Measurements from ENCODE around the gene THOC2.
"Not testable (repeated sequence)": the region's sequence is repeated elsewhere in the genome, so short reads cannot be mapped to it uniquely, and the experiment has no call there.

The THOC2 gene

DNA sequence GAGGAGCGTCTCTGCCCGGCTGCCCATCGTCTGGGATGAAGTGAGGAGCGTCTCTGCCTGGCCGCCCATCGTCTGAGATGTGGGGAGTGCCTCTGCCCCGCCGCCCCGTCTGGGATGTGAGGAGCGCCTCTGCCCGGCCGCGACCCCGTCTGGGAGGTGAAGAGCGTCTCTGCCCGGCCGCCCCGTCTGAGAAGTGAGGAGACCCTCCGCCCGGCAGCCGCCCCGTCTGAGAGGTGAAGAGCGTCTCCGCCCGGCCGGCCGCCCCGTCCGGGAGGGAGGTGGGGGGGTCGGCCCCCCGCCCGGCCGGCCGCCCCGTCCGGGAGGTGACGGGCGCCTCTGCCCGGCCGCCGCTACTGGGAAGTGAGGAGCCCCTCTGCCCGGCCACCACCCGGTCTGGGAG lies 1.2 kb upstream of the THOC2 start:
- DNase-seq, result not testable (repeated sequence)

DNA sequence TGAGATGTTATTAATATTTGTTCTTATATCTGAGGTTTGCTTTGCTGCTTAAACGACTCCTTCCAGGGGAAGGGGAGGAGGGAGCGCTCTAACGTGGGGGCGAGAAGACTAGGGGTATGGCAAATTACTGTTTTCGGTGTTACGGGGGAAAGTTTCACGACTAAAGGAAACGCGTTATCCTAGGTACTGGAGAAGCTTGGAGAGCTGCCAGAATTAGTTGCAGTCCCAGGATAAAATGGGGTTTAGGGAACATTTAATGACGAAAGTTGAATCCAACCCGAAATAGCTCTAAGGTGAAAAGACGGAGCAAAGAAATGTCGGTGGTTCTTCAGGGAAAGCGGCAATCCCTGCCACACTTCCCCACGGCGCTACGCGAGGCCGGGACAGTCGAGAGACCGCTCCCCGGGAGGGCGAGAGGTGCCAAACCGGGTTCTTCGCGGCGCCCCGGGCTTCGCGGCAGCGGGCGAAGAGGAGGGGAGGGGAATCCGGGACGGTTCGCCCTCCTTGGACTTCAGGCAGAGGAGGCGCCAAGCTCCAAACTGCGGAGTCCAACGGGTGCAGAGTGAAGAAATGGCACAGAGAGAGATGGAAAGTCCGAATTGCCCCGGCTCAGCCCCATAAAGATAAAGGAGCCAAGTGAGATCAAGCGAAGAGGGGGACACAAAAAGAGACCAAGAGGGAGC lies 724 bp downstream of the THOC2 start:
- DNase-seq, result peak; percentile 11

DNA sequence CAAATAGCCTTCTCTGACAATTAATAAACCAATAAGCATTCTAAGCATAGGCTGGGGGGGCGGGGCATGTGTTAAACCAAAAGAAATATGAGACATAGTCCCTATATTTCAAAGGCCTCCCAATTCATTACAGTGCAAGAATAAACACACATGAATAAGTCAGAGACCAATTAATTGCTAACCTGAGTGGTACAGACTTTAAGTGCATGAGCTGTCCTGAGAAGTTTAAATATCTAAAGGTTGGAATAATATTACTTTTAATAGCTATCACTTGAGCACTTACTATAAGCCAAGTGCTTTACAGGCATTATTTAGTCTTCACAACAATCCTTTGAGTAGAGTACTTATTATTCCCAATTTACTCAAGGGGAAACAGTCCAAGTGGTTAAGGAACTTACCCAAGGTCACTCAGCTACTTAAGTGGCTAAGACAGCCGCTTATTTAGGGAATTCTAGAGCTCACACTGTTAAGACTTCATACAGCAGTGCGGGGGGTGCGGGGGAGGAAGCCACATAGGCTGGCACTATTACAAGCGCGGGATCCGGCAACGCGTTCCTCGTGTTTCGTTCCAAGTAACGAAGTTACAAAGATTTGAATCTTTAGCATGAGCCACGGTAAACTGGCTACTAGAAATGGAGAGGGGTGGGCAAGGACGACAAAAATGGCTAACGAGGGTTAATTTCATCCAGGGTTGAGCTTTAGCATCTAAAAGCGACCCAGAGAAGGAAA lies 1.4 kb downstream of the THOC2 start:
- DNase-seq, result peak; percentile 33

DNA sequence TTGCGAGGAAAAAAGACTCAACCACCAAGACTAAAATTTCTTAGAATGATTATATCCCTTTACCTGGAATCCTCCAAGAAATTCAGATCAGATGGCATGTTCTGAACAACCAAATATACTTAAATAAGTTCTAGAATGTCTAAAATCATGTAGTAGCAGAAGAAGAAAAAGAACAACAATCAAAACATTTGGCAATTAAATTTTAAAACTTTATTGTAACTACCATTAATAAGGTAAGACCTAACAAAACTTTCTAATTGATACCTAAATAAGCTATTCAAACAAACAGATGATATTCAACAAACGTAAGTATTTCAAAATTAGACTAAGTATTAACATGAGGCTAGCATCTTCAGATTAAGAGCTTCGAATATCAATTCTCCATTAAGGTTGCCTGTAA lies 4.3 kb downstream of the THOC2 start:
- DNase-seq, result no peak

DNA sequence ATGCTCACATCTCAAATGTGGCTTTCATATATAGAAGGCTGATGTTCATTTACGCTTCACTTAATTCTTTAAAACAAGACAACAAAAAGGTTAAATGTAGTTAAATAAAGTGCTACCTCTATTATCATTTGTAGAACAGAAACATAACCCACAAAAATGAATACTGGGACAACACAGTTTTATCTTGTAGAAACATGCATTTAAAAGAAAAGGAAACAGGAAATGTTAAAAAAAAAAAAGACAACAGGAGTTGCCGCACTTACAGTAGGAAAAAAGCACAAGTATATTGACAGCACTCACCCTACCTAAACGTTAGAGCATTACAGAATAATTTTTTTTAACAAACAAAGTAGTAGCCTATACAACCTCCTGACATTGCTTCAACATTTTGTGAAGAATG lies 4.8 kb downstream of the THOC2 start:
- peak; percentile 40 for DNase-seq

DNA sequence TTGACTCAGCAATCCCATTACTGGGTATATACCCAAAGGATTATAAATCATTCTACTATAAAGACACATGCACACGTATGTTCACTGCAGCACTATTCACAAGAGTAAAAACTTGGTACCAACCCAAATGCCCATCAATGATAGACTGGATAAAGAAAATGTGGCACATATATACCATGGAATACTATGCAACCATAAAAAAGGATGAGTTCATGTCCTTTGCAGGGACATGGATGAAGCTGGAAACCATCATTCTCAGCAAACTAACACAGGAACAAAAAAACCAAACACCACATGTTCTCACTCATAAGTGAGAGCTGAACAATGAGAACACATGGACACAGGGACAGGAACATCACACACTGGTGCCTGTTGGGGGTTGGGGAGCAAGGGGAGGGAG lies 10.7 kb downstream of the THOC2 start:
- DNase-seq, result not testable (repeated sequence)

DNA sequence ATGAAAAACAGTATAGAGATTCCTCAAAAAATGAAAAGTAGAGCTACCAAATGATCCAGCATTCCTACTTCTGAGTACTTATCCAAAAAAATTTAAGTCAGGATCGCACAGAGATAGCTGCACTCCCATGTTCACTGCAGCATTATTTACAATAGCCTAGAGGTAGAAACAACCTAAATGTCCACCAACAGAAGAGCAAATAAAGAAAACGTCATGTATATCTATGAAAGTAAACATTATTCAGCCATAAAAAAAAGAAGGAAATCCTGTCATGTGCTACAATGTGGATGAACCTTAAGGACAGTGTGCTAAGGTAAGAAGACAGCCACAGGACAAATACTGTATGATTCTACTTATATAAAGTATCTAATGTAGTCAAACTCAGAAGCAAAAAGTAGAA lies 12.4 kb downstream of the THOC2 start:
- no peak for DNase-seq

DNA sequence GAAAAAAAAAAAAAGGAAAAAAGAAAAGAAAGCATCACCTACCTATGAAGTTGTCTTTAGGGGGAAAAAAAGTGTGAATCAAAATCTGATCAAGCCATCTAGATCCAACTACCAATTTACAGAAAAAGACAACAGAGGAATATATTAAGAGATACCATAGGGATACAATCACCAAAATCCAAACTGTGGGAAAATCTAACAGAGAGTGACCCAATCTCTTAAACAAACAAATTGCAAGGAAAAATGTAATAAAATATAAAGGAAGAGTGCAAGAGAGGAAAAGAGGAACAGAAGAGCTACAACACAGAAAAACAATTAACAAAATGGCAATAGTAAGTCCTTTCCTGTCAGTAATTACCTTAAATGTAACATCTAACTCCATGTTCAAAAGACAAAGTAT lies 19.0 kb downstream of the THOC2 start:
- DNase-seq, result no peak

DNA sequence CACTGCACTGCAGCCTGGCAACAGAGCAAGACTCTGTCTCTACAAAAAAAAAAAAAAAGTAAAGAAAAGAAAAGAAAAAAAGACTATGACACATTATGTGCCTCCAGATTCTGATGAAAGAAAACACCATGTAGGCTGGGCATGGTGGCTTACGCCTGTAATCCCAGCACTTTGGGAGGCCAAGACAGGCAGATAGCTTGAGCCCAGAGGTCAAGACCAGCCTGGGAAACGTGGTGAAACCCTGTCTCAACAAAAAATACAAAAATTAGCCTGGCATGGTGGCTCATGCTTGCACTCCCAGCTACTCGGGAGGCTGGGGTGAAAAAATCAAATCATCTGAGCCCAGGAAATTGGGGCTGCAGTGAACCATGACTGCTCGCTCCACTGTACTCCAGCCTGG lies 19.4 kb downstream of the THOC2 start:
- no peak for DNase-seq

DNA sequence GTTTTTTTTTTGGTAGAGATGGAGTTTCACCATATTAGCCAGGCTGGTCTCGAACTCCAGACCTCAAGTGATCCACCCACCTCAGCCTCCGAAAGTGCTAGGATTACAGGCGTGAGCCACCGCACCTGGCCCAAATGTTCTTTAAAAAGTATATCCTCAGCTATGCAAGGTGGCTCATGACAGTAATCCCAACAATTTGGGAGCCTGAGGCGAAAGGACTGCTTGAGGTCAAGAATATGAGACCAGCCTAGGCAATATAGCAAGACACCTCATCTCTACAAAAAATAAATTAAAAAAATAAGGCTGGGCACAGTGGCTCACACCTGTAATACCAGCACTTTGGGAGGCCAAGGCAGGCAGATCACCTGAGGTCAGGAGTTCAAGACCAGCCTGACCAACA lies 21.7 kb downstream of the THOC2 start:
- DNase-seq, result not testable (repeated sequence)

DNA sequence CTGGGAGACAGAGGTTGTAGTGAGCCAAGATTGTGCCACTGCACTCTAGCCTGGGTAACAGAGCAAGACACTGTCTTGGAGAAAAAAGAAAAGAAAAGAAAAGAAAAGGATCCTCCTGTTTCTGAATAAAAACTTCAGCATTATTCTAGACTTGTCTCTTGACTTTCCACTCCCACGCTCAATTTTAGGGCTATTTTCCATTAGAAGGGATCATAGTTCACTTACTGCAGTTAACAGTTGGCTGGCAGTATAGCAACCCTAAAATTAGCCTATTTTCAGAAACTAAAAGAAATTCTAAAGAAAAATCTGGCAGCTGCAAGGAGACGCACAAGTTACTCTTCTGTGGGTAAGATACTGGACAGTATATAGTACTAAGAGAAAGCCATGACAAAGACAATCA lies 28.1 kb downstream of the THOC2 start:
- no peak for DNase-seq

DNA sequence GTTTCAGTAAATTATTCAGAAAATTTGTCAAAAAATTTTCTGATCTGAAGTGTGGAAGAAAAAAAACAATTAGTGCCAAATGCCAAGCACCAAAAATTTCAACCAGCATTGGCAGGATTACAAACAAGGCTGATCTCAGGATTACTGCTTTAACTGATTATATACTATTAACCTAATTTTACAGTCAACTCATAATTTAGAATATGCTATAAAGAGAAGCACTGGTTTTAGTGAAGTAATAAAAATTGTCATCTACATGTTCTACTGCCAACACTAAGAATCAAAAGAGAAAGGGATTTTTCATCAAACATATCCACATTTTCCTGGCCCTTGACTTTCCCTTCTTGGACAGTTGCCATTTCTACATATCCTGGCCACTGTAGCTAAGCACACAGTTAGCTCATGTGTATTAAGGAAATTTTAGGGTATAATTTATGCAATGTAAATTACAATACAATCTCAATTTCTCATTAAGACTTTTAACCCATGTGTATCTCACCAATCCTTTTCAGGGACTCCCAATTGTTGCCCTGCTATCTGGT lies 33.8 kb downstream of the THOC2 start:
- DNase-seq, result no peak

DNA sequence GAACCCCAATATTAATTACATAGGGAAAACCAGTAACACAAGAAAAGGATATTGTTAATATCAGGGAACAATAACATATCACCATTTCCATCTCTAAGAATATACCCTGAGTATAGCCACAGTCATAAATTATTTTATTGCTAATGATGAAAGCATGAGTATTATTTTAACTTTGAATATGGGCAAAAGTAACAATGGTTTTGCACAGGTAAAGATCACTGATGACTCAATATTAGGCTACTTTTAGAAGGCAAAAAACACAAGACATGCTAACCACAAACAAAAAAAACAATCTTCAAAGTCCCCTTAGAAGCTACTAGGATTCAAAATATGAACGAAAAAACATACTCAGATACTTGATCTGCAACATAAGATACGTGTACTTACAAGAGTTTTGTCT lies 36.5 kb downstream of the THOC2 start:
- DNase-seq, result no peak

DNA sequence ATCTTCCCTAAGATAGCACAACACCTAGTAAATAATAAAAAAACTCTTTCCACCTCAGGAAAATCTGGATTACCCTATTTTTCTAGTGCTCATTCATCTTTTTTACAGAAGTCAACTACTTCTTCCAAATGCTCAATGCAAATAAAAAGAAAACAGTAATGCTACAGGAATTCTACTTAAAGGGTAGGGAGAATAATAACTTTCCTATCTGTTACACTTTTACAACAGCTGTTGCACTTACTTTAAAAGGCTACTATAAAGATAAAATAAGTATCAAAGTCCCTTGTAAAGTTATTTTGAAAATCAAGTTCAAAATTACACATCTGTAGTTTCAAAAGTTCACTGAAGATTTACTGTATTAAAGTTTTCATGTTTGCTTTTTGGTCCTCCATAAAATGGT lies 37.6 kb downstream of the THOC2 start:
- DNase-seq, result no peak

DNA sequence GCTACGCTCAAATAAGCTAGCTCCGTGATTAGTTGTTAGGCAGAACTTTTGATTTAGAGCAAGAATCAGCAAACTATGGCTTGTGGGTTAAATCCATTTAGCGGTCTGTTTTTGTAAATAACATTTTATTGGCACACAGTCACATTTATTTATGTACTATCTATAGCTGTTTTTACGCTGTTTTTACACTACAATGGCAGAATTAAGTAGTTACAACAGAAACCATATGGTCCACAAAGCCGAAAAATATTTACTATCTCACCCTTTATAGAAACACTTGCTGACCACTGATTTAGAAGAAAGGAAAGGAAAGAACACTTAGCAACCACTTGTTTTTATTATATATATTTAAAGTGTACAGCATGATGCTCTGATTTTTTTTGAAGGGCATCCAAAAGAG lies 41.1 kb downstream of the THOC2 start:
- DNase-seq, result no peak

DNA sequence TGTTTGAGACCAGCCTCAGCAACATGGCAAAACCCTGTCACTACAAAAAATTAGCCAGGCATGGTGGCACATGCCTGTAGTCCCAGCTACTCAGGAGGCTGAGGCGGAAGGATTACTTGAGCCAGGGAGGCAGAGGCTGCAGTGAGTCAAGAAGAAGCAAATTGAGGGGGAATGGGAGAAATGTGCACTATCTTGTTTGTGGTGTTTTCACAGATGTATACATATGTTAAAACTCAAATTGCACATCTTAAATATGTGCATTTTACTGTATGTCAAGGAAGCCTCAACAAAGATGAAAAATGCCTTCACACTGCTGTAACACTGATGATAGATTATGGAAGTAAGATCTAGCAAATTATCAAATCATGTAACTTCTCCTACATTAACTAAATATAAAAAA lies 44.3 kb downstream of the THOC2 start:
- no peak for DNase-seq

DNA sequence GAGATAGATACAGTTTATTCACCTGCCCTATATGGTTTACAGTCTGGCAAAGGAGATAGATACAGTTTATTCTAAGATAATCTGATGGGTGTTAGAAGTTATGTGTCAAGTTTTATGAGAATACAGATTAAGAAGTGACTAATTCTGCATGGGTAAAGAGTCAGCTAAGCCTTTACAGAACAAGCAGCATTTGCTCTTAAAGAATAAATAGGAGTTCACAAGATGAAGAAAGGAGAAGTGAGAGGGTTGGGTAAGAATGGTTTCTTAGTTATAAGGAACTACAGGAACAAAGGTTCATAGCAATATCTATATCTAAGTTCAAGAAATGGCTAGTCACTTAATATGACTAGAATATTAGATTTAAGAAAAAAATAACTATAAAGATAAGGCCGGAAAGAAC lies 47.6 kb downstream of the THOC2 start:
- DNase-seq, result no peak

DNA sequence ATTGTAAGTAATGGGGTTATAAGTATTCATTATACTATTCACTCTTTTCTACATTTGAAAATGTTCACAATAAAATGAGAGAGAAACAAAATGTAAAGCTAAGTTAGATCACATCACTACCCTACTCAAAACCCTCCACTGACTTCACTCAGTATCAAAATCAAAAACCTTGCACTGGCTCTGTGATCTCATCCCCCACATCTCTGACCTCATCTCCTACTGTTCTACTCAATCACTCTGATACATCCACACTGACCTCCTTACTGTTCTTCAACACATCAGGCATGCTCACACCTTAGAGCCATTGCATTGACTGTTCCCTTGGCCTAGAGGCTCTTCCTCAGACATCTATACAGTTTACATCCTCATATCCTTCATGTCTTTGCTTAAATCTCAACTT lies 50.7 kb downstream of the THOC2 start:
- DNase-seq, result no peak

DNA sequence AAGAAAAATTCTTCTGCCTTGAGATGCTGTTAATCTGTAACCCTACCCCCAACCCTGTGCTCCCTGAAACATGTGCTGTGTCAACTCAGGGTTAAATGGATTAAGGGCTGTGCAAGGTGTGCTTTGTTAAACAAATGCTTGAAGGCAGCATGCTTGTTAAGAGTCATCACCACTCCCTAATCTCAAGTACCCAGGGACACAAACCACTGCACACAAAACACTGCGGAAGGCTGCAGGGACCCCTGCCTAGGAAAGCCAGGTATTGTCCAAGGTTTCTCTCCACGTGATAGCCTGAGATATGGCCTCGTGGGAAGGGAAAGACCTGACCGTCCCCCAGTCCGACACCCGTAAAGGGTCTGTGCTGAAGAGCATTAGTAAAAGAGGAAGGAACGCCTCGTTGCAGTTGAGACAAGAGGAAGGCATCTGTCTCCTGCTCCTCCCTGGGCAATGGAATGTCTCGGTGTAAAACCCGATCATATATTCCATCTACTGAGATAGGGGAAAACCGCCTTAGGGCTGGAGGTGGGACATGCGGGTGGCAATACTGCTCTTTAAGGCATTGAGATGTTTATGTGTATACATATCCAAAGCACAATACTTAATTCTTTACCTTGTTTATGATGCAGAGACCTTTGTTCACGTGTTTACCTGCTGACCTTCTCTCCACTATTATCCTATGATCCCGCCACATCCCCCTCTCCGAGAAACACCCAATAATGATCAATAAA lies 53.0 kb downstream of the THOC2 start:
- not testable (repeated sequence) for DNase-seq

DNA sequence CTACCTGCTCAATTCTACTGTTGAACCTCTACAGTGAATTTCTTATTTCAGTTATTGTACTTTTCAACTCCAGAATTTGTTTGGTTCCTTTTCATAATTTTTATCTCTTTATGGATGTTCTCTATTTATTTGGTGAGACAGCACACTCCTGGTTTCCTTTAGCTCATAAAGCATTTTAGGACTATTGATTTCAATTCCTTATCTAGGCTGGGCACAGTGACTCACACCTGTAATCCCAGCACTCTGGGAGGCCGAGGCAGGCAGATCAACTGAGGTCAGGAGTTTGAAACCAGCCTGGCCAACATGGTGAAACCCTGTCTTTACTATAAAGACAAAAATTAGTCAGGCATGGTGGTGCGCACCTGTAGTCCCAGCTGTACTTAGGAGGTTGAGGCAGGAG lies 57.7 kb downstream of the THOC2 start:
- DNase-seq, result no peak

DNA sequence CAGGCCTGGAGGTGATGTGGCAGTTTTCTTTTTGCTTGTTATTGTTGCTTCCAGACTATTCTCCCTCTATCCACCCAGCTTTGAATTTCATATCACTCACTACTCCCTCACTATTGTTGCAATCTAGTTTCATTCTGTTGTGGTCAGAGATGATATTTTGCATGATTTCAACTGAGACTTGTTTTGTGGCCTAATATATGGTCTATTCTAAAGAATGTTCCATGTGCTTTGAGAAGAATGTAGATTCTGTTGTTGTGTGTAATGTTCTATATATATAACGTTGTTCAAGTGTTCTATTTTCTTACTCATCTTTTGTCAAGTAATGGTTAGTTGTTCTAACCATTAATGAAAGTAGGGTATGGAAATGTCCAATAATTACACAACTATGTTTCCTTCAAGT lies 59.0 kb downstream of the THOC2 start:
- no peak for DNase-seq

DNA sequence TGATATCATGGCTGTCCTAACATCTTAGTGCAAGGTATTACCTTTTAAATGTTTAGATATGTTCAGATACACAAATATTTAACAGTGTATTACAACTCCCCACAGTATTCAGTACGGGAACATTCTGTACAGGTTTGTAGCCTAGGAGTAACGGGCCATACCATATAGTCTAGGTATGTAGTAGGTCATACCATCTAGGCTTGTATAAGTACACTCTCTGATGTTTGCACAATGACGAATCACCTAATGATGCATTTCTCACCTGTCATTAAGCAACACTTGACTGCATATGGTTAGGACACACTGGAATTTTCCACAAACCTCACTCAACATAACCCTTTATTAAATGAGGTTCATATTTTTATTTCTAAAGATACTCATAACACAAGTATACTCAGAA lies 67.7 kb downstream of the THOC2 start:
- DNase-seq, result no peak

DNA sequence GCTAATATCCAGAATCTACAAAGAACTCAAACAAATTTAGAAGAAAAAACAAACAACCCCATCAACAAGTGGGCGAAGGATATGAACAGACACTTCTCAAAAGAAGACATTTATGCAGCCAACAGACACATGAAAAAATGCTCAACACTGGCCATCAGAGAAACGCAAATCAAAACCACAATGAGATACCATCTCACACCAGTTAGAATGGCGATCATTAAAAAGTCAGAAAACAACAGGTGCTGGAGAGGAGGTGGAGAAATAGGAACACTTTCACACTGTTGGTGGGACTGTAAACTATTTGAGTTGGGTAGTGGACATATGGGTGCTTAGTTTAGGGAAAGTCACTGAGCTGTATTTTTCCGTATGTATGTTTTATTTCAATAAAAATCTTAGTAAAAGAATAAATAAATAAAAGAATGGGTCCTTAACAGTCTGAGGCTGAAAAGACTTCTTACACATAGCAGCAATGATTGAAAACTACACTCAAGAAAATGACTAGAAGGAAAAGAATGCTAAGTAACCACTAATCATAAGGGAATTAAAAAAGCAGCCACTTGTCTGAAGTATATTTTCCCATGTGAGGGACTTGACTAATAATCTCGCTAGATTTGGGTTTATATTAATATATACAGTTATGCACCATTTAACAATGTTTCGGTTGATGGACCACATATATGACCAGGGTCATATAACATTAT lies 68.2 kb downstream of the THOC2 start:
- not testable (repeated sequence) for DNase-seq
